Stimulated activated CD8-positive, alpha-beta memory T cell treated with anti-CD3 and anti-CD28 coated beads, Interleukin-7, amount 100 ng/mL, for 24 hours (primary cell): ENCODE data around the gene ZNF865.
"Not testable (repeated sequence)": the region's sequence is repeated elsewhere in the genome, so short reads cannot be mapped to it uniquely, and the experiment has no call there.

Experiments
- DNase-seq: peaks from one replicate; pipeline ENCODE4 v3.0.0-alpha.2; 2020; ENCODE audit warnings: low read depth

ZNF865 gene

DNA sequence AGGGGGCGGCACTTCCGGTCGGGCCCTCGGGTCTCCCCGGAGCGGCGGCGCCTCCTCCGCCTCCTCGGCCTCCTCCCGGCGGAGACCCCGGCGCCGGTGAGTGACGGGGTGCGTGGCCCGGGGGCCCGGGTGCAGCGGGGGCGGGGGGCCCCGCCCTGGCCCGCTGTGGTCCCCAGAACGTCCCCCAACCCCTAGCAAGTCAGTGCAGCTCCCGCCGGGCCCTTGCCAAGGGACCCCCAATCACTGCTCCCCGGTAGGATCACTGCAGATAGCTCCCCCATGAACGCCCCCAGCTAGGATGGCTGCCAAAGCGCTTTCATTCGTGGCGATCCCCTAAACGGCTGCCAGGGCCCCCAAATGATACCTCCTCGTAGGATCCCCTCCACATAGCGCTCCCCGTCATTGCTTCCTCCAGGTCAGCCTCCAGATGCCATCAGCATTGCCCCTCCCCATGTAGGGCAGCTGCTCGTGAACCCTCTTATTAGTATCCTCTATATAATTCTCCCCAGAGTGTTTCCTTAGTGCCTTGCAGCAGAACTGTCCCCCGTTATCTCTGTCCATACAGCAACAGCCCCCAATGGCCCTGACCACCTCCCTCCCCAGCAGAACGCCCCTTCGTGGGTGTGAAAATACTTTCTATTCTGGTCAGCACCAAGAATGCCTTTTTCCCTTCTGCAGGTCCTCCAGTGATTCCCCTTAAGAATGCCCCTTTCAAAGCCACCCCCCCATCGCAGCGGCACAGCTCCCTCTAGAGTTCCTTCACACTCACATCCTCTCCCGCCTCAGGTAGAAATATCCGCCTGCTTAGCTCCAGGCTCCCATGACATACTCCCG, at the start of gene ZNF865:
TSS of gene ZNF865 (plus strand) at position 11 of the 834 bp plus-strand sequence. CDS start 7,972 bp downstream, outside the sequence.
- no peak for DNase-seq

GRCh38 chr19:55559684-55560083, 45.8 kb upstream of the ZNF865 start:
- no peak for DNase-seq

DNA sequence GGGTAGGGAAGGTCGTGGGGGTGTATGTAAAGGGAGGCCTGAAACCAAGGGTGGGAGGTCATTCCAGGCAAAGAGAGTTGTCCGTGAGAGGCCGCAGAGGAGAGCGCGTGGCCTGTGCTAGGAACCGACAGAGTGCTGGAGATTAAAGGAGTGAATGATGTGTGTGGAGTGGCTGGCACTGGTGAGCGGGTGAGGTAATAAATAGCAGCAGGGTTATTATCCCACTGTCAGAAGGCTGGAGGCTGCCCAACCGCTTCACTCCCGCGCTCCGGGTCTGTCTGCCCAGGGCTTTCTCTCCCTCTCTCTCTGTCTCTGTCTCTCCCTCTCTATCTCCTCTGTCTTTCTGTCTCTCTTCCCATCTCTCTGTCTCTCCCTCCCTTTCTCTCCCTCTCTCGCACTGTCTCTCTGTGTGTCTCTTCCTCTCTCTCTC, 42.2 kb upstream of the ZNF865 start:
- DNase-seq = no peak

- DNase-seq = no peak
These were observed 38.6 kb upstream of the ZNF865 start for GRCh38 chr19:55566823-55567222.

DNA sequence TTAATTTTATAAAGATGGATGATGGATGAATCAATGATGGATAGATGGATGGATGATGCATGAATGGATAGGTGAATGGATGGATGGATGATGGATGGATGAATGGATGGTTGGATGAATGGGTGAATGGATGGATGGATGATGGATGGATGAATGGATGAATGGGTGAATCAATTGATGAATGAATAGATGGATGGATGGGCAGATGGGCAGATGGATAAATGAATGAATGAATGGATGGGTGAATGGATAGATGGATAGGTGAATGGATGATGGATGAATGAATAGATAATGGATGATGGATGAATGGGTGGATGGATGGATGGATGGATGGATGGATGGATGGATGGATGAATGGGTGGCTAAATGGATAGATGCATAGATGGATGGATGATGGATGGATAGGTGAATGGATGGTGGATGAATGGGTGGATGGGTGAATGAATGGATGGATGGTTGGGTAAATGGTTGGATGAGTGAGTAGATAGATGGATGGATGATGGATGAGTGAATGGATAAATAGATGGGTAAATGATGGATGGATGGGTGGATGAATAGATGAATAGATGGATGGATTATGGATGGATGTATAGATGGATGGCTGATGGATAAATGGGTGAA, 37.6 kb upstream of the ZNF865 start:
- DNase-seq = no peak

DNA sequence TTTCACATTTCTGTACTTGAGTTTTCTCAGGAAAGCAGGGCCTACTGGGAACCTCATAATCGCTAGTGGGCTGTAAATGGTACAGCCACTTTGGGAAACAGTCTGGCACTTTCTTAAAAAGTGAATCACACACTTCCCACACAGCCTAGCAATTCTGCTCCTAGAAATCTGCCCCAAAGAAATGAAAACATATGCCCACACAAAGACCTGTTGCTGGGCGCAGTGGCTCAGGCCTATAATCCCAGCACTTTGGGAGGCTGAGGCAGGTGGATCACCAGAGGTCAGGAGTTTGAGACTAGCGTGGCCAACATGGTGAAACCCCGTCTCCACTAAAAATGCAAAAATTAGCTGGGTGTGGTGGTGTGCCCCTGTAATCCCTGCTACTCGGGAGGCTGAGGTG, 36.0 kb upstream of the ZNF865 start:
- DNase-seq = not testable (repeated sequence)

DNA sequence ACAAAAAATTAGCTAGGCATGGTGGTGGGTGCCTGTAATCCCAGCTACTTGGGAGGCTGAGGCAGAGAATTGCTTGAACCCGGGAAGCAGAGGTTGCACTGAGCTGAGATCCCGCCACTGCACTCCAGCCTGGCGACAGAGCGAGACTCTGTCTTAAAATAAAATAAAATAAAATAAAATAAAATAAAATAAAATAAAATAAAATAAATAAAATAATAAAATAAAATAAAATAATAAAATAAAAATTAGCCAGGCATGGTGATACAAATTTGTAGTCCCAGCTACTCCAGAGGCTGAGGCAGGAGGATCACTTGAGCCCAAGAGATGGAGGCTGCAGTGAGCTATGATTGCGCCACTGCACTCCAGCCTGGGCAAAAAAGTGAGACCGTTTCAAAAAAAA, 31.5 kb upstream of the ZNF865 start:
- not testable (repeated sequence) for DNase-seq

DNA sequence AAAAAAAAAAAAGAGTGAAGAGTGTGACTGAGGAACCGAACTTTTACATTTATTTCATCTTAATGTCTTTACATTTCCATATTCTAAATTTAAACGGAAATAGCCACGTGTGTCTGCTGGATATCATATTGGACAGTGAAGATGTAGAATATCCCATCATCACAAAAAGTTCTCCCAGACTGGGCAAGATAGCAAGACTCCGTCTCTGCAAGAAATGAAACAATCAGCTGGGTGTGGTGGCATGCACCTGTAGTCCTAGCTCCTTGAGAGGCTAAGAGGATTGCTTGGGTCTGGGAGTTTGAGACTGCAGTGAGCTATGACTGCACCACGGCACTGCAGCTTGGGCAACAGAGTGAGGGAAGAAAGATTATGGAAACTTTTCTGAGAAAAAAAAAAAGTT, 28.7 kb upstream of the ZNF865 start:
- DNase-seq = no peak

DNA sequence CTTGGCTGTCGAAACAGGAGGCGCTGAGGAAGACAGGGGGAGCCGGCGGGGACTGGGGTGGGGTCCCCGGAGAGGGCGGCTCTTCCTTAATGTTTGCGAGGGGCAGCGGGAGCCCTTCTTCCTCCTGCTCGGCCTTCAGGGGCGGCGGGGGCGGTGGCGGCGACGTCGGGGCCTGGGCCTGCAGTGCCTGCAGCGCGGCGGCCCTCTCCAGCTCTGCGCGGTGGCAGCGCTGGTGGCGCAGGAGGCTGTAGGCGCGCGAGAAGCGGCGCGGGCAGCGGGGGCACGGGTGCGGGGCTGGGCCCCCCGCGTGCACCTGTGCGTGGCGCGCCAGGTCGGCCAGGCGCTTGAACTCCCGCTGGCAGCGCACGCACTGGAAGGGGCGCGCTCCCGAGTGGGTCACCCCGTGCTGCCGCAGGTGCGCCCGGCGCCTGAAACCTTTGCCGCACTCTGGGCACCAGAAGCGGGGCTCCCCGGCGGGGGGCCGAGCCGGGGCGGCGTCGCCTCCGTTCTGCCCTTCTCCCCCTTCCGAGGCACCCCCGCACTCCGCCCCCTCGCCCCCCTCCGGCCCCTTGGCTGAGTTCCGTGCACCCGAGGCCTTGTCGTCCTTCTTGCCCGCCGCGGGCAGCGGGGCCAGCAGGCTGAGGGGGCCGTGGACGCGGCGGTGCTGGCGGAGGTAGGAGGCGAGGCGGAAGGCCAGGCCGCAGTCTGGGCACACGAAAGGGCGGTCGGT, 27.3 kb upstream of the ZNF865 start:
- no peak for DNase-seq

DNA sequence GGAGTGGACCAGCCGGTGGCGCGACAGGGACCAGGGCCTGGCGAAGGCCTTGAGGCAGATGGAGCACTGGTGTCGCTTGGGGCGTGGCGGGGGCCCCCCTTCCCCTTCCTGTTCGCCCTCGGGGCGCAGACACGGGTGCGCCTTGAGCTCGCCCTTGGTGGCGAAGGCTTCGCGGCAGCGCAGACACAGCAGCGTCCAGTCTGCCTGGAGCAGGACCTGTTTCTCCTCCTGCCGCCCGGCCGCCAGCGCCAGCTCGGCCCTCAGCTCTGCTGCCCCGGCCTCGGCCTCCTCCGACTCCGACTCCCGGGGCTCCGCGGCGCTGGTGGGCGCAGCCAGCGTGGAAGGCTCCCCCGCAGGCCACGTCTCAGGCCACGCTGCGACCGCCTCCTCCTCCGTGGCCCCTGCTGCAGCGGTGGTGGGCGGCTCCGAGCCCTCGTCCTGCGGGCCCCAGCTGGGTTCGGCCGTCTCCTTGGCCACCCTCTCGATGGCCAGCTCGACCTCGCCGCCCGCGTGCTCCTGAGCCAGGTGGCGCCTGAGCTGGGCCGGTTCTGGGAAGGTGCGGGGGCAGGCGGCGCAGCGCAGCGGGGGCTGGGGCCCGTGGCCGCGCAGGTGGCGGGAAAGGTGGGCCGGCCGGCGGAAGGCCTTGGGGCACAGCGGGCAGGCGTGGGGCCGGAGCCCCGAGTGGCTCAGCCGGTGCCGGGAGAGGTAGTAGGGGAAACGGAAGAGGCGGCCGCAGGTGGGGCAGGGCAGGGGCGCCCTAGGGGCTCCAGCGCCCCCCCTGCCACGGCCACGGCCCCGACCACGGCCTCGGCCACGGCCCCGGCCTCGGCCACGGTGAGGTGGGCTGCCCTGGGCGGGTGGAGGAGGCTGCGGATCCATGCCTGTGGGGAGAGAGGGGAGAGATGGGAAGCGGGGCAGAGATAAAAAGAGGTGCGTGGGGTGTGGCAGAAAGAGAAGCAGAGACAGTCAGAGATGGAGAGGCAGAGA, 26.4 kb upstream of the ZNF865 start:
- no peak for DNase-seq

- DNase-seq = no peak
These were observed 25.5 kb upstream of the ZNF865 start for GRCh38 chr19:55579766-55580621.

GRCh38 chr19:55580628-55581144, 24.8 kb upstream of the ZNF865 start, which contains the start of gene ZNF579:
TSS of gene ZNF579 (minus strand) at chr19:55580848. CDS start at chr19:55579639, 1,209 bp downstream.
- peak; percentile 63 for DNase-seq

GRCh38 chr19:55581145-55581822, 24.2 kb upstream of the ZNF865 start:
- DNase-seq = no peak

DNA sequence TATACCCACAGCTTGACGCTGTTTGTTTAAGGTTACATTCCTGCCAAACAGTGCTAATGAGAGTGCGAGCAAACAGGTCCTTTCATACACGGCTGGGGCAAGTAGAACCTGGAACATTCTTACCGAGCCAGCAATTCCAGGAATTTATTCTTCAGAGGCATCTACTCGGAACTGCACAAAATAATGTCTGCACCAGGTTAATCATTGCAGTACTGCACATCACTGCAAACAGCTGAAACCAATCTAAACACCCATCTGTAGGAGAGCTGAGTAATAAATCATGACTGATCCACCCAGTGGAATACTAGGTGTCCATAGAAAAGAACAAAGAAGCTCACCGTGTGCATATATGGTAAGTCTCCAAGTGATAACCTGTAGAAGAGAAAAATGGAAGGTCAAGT, 23.6 kb upstream of the ZNF865 start:
- no peak for DNase-seq

GRCh38 chr19:55582284-55582683, 23.2 kb upstream of the ZNF865 start:
- not testable (repeated sequence) for DNase-seq

DNA sequence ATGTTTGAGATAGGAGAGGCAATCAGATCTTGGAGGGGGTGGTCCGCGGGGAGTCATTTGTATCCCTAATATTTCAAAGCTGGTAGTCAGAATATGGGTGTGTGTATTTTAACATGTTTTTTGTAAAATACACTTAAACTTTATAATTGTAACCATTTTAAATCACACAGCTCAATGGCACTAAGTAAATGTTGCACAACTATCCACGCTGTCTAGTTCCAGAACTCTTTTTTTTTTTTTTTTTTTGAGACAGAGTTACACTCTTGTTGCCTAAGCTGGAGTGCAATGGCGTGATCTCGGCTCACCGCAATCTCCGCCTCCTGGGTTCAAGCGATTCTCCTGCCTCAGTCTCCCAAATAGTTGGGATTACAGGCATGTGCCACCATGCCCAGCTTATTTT, 21.6 kb upstream of the ZNF865 start:
- not testable (repeated sequence) for DNase-seq

- no peak for DNase-seq
These were observed 20.6 kb upstream of the ZNF865 start for GRCh38 chr19:55584871-55585270.

DNA sequence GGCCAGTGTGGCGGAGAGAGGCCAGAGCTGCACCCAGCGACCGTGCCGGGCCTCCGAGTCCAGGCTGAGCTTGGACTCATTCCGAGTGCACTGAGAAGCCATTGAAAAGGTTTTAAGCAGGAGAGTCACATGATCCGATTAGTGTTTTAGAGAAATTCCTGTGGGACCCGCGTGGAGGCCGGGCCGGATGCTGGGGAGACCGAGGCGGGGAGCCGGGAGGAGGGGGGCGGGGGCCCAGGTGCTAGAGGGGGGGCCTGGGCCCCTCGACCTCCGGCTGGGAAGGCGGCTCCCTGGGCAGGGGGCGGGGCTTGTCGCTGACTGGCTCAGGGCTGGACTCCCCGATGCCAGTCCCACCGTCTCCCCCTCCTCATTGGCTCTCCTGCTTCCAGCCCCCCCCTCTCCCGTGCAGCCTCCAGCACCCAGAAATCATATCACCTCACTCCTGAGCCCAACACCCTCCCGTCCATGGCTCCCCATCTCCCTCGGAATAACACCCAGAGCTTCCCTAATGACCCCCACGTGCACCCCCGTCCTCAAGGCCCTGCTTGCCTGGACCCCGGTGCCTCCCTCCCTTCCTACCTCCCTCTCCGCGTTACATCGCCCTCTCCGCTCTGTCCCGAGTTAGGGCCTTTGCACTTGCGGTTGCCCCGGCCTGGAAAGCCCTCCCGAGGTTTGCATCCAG, 19.6 kb upstream of the ZNF865 start:
- DNase-seq = no peak
